Panc1 (cell line): Measurements from ENCODE around the gene TOR1AIP1.

Experiments
- POLR2AphosphoS5 ChIP-seq: IDR thresholded peaks from 2 replicates; pipeline ENCODE4 v1.6.1; 2012; ENCODE audit warnings: mild to moderate bottlenecking, low read depth, low read length, moderate library complexity
- SIN3A ChIP-seq: IDR thresholded peaks from 2 replicates; pipeline ENCODE4 v1.6.1; 2012; ENCODE audit warnings: low read depth, mild to moderate bottlenecking, low read length, moderate library complexity, borderline replicate concordance; ENCODE audit not compliant: insufficient read depth
- TF ChIP-seq, protein P1 (sequence below): fragments of 450-650 bp; IDR thresholded peaks from 2 replicates; pipeline ENCODE4 v1.5.1; 2017; ENCODE audit warnings: mild to moderate bottlenecking
- TF ChIP-seq, protein P2 (sequence below), 2 experiments: IDR thresholded peaks; 2 replicates each; pipeline ENCODE4 v1.6.1; 2011 to 2012; ENCODE audit warnings: low read depth in 2 of 2, control low read depth in 1 of 2, low read length in 1 of 2, mild to moderate bottlenecking in 1 of 2, moderate library complexity in 1 of 2; ENCODE audit not compliant: insufficient read depth in 1 of 2

DNA sequence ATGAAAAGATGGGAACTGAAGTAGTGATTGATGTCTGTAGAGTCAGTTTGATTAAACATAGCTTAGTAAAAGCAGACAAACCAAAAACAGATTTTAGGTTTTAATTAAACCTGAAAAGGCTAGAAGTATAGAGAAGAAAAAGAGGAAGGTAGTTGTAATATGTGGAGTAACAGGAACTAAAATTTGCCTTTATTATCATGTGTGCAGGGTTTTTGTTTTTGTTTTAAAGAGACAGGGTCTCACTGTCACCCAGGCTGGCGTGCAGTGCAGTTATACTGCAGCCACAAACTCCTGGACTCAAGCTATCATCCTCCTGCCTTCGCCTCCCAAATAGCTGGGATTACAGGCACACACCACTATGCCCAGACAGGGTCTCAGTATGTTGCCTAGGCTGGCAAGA is 6.0 kb downstream of the TOR1AIP1 start:
- TF ChIP-seq, protein P1, sequence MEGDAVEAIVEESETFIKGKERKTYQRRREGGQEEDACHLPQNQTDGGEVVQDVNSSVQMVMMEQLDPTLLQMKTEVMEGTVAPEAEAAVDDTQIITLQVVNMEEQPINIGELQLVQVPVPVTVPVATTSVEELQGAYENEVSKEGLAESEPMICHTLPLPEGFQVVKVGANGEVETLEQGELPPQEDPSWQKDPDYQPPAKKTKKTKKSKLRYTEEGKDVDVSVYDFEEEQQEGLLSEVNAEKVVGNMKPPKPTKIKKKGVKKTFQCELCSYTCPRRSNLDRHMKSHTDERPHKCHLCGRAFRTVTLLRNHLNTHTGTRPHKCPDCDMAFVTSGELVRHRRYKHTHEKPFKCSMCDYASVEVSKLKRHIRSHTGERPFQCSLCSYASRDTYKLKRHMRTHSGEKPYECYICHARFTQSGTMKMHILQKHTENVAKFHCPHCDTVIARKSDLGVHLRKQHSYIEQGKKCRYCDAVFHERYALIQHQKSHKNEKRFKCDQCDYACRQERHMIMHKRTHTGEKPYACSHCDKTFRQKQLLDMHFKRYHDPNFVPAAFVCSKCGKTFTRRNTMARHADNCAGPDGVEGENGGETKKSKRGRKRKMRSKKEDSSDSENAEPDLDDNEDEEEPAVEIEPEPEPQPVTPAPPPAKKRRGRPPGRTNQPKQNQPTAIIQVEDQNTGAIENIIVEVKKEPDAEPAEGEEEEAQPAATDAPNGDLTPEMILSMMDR = no peak
- TF ChIP-seq SIN3A = no peak
- TF ChIP-seq POLR2AphosphoS5 = no peak
- TF ChIP-seq, protein P2, sequence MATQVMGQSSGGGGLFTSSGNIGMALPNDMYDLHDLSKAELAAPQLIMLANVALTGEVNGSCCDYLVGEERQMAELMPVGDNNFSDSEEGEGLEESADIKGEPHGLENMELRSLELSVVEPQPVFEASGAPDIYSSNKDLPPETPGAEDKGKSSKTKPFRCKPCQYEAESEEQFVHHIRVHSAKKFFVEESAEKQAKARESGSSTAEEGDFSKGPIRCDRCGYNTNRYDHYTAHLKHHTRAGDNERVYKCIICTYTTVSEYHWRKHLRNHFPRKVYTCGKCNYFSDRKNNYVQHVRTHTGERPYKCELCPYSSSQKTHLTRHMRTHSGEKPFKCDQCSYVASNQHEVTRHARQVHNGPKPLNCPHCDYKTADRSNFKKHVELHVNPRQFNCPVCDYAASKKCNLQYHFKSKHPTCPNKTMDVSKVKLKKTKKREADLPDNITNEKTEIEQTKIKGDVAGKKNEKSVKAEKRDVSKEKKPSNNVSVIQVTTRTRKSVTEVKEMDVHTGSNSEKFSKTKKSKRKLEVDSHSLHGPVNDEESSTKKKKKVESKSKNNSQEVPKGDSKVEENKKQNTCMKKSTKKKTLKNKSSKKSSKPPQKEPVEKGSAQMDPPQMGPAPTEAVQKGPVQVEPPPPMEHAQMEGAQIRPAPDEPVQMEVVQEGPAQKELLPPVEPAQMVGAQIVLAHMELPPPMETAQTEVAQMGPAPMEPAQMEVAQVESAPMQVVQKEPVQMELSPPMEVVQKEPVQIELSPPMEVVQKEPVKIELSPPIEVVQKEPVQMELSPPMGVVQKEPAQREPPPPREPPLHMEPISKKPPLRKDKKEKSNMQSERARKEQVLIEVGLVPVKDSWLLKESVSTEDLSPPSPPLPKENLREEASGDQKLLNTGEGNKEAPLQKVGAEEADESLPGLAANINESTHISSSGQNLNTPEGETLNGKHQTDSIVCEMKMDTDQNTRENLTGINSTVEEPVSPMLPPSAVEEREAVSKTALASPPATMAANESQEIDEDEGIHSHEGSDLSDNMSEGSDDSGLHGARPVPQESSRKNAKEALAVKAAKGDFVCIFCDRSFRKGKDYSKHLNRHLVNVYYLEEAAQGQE (IDR thresholded peaks at IDR 0.05; ENCODE audit: insufficient read depth in 1 of 2, low read depth in 2 of 2, low read length in 1 of 2) = no peak
